Testis (tissue), 3 donors: ENCODE data around the gene LRP1. TPM values are rescaled to one million over a fixed set of nuclear protein-coding genes. Genes with fewer than 3 reads are reported as not detected.

Source experiments
- DNase-seq: peaks from one replicate; pipeline ENCODE4 v3.0.0-alpha.2; 2019
- H3K27ac ChIP-seq, 2 donors: fragments of 200-600 bp; sonication (generic); one replicate each; pipeline ENCODE4 v1.5.1; 2019
- H3K27me3 ChIP-seq: fragments of 200-600 bp; sonication (generic); one replicate; pipeline ENCODE4 v1.5.1; 2019
- H3K36me3 ChIP-seq: fragments of 200-600 bp; sonication (generic); one replicate; pipeline ENCODE4 v1.5.1; 2017; ENCODE audit warnings: low read depth; ENCODE audit errors: missing control alignments
- H3K4me1 ChIP-seq: fragments of 200-600 bp; sonication (generic); one replicate; pipeline ENCODE4 v1.5.1; 2019
- H3K4me3 ChIP-seq, 2 donors: fragments of 200-600 bp; sonication (generic); one replicate each; pipeline ENCODE4 v1.5.1; 2017 to 2019
- H3K9me3 ChIP-seq: fragments of 200-600 bp; sonication (generic); one replicate; pipeline ENCODE4 v1.5.1; 2017
- CTCF ChIP-seq, 3 experiments: fragments of 450-650 bp in 2 of 3; fragments of 200-600 bp in 1 of 3; sonication (generic) in 1 of 3; IDR thresholded peaks; one replicate each; pipeline ENCODE4 v1.5.1; 2016 to 2019; ENCODE audit warnings: antibody characterized with exemption in 3 of 3, mild to moderate bottlenecking in 2 of 3, moderate library complexity in 1 of 3
- POLR2A ChIP-seq: fragments of 450-650 bp; IDR thresholded peaks from one replicate; pipeline ENCODE4 v1.6.1; 2017; ENCODE audit warnings: antibody characterized with exemption, mild to moderate bottlenecking, moderate library complexity
- WGBS, 2 donors: methylation state at CpG; one replicate each; pipeline ENCODE4 v1.1.5; 2018; 5-methylcytosine and 5-hydroxymethylcytosine counted together
- intact Hi-C: fragments of 100-400 bp; cut with DNase I; formaldehyde crosslinking; loops from one replicate; pipeline ENCODE4 v1.15.1; 2023; ENCODE audit warnings: low total_unique reads
- polyA plus RNA-seq: library from polyadenylated mRNA; stranded (reverse); fragments of 350-450 nt; fragmentation: Illumina TruSeq; extraction: RNeasy Lipid Tissue Mini Kit (QIAGEN cat#74804); gene quantifications from one replicate; pipeline ENCODE4 v1.2.3, GENCODE V29; 2014; ENCODE audit warnings: low read depth, low replicate concordance; ENCODE audit not compliant: insufficient read depth
- total RNA-seq, 2 donors: library from RNA; depleted of rRNA; stranded (reverse); fragments of >200 nt; gene quantifications; one replicate each; pipeline ENCODE4 v1.2.3, GENCODE V29; 2016

LRP1 gene
- total and polyA plus RNA-seq, 3 donors from 2014 or later, result 82.4 to 200 (median 135) TPM

- TF ChIP-seq CTCF (IDR thresholded peaks at IDR 0.05), result no peak
- no peak for DNase-seq
- intact Hi-C loops, result no loop called here
- Histone ChIP-seq H3K4me1 (peaks cover 24% of the 10 kb centered on the region), H3K9me3 (no peaks in the 10 kb centered on the region), H3K27me3 (no peaks in the 10 kb centered on the region), H3K27ac (no peak overlapping the region), H3K36me3 (no peaks in the 10 kb centered on the region), H3K4me3 (no peak overlapping the region)
- 36 to 50% methylated on average over 5 to 9 of the region's 9 CpGs for WGBS, 2 donors
Observed at GRCh38 chr12:57236925-57237595, 108.8 kb downstream of the LRP1 start.

- WGBS, 2 donors, result 49 to 61% methylated on average over 5 of the region's 5 CpGs
- no peak overlapping the region for H3K27ac ChIP-seq
- DNase-seq, result no peak
- TF ChIP-seq POLR2A (no peak), CTCF (IDR thresholded peaks at IDR 0.05) (no peak)
- intact Hi-C loops, result no loop called here
- H3K36me3 ChIP-seq, result no peaks in the 10 kb centered on the region
- peaks cover 24% of the 10 kb centered on the region for H3K4me1 ChIP-seq
- H3K27me3 ChIP-seq, result no peaks in the 10 kb centered on the region
- no peaks in the 10 kb centered on the region for H3K9me3 ChIP-seq
- H3K4me3 ChIP-seq, result no peak overlapping the region
Observed at GRCh38 chr12:57237596-57237931, 109.3 kb downstream of the LRP1 start.

- WGBS, 2 donors, result 11 to 14% methylated on average over 57 to 59 of the region's 63 CpGs
- no peak overlapping the region for H3K27ac ChIP-seq
- TF ChIP-seq CTCF (IDR thresholded peaks at IDR 0.05) (no peak), POLR2A (no peak)
- no peak for DNase-seq
- H3K9me3 ChIP-seq, result no peaks in the 10 kb centered on the region
- intact Hi-C loops, result no loop called here
- H3K4me1 ChIP-seq, result peaks cover 29% of the 10 kb centered on the region
- H3K27me3 ChIP-seq, result no peaks in the 10 kb centered on the region
- no peaks in the 10 kb centered on the region for H3K36me3 ChIP-seq
- H3K4me3 ChIP-seq, result peak overlapping the region; percentile 46 to 48
Observed at GRCh38 chr12:57237932-57238853, 109.9 kb downstream of the LRP1 start.

- H3K4me3 ChIP-seq, result peak overlapping the region; percentile 46 to 48
- H3K36me3 ChIP-seq, result no peaks in the 10 kb centered on the region
- H3K9me3 ChIP-seq, result no peaks in the 10 kb centered on the region
- WGBS, 2 donors, result 2 to 4% methylated on average over 22 to 24 of the region's 47 CpGs
- intact Hi-C loops, result no loop called here
- no peaks in the 10 kb centered on the region for H3K27me3 ChIP-seq
- peak; percentile 90 for DNase-seq
- H3K4me1 ChIP-seq, result peaks cover 34% of the 10 kb centered on the region
- no peak overlapping the region for H3K27ac ChIP-seq
- TF ChIP-seq CTCF (IDR thresholded peaks at IDR 0.05) (peak; percentile 99 to 100 (median 100)), POLR2A (no peak)
Observed at GRCh38 chr12:57238854-57239554, 110.7 kb downstream of the LRP1 start.
